Large intestine (tissue), 3 donors: ENCODE results near the gene KANSL1L. TPM values are rescaled to one million over a fixed set of nuclear protein-coding genes. Genes with fewer than 3 reads are reported as not detected.
A peak's percentile ranks its signal among the peaks of the same experiment; 100 is the strongest.

Experiments used
- DNase-seq, 2 donors: peaks; one replicate each; pipeline versions ENCODE4 v3.0.0 to v3.0.0-alpha.2; 2013
- H3K27ac ChIP-seq: one replicate; pipeline ENCODE4 v1.5.1; 2013; ENCODE audit warnings: low read length
- H3K27me3 ChIP-seq: 2 replicates; pipeline ENCODE4 v1.6.1; 2013; ENCODE audit warnings: low read length; ENCODE audit not compliant: control insufficient read depth, insufficient read depth
- H3K36me3 ChIP-seq: 2 replicates; pipeline ENCODE4 v1.6.1; 2013; ENCODE audit warnings: low read length; ENCODE audit not compliant: control insufficient read depth, insufficient read depth
- H3K4me1 ChIP-seq: one replicate; pipeline ENCODE4 v1.6.1; 2013; ENCODE audit warnings: low read length; ENCODE audit not compliant: control insufficient read depth, insufficient read depth
- H3K4me3 ChIP-seq: one replicate; pipeline ENCODE4 v1.5.1; 2013; ENCODE audit warnings: low read length
- H3K9me3 ChIP-seq: one replicate; pipeline ENCODE4 v1.6.1; 2013; ENCODE audit warnings: mild to moderate bottlenecking, low read depth, low read length, moderate library complexity; ENCODE audit not compliant: control insufficient read depth
- WGBS: methylation state at CpG from one replicate; pipeline ENCODE4 v1.1.5; 2013; ENCODE audit warnings: low lambda C conversion rate; ENCODE audit not compliant: insufficient coverage; 5-methylcytosine and 5-hydroxymethylcytosine counted together
- polyA plus RNA-seq: library from polyadenylated mRNA; unstranded; fragments of 120-200 nt; gene quantifications from one replicate; pipeline ENCODE4 v1.2.1, GENCODE V29; 2013

The KANSL1L gene
- polyA plus RNA-seq, 1 donor = 23.1 TPM

DNA sequence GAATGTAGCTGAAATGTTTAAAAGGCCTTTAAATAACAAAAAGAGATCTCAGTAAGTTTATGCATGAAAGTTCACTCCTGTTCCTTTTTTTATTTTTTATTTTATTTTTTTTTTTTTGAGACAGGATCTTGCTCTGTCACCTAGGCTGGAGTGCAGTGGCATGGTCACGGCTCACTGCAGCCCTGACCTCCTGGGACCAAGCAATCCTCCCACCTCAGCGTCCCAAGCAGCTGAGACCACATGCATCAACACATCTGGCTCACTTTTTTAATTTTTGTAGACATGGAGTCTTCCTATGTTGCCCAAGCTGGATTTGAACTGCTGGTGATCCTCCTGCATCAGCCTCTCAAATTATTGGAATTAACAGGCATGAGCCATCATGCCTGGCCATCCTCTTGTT lies 84.3 kb downstream of the KANSL1L start:
- no CpG with 5 or more reads among the region's 2 CpGs for WGBS

DNA sequence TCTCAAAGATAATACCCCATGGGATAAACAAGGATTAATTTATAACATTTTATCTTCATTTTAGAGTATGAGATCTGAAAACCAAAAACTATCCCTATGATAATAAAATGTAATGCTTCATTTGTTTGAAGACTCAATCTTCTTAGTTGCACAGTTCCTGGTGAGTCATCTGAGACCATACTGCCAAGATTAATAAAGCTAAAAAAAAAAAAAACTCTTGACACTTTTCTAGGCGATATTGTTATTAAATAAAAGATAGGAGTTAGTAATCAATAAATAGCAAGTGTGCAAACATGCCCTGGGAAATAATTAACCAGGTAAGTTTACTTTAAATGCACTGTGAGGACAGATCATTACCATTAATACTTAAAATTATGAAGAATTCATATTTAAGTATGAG lies 84.9 kb downstream of the KANSL1L start:
- Histone ChIP-seq H3K9me3 (no peaks in the 10 kb centered on the region), H3K4me3 (no peak overlapping the region), H3K36me3 (no peaks in the 10 kb centered on the region), H3K27me3 (no peaks in the 10 kb centered on the region), H3K4me1 (no peaks in the 10 kb centered on the region), H3K27ac (no peak overlapping the region)
- DNase-seq = no peak
- 0% methylated on average over 1 of the region's 1 CpG for WGBS

More for the DNA sequence above, 84.3 kb downstream of the KANSL1L start:
- H3K9me3 ChIP-seq = no peaks in the 10 kb centered on the region
- H3K36me3 ChIP-seq = no peaks in the 10 kb centered on the region
- no peaks in the 10 kb centered on the region for H3K4me1 ChIP-seq
- no peak overlapping the region for H3K4me3 ChIP-seq
- H3K27me3 ChIP-seq = no peaks in the 10 kb centered on the region
- no peak for DNase-seq
- no peak overlapping the region for H3K27ac ChIP-seq

DNA sequence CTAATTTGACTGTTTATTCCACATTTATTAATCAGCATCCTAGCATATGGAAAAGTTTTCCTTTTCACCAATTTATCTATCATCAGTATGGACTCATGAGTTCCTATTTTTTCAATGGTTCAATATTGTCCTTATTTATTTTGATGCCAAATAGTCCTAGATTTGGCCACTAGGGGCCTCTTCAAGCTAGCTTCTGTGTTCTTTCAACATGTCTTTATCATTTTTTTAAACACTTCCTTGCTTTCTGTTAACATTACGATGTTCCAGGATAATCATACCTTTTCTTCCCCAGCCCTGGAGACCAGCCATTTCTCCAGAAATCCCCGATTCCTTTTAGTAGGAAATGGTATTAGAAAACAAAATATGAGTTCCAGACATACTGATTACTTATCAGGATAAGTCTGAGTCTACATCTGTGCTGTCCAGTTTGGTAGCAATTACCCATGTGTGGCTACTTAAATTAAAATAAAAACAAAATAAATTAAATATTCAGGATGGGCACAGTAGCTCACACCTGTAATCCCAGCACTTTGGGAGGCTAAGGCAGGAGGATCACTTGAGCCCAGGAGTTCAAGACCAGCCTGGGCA lies 98.2 kb downstream of the KANSL1L start:
- no peaks in the 10 kb centered on the region for H3K27me3 ChIP-seq
- WGBS = 35% methylated on average over 2 of the region's 2 CpGs
- H3K9me3 ChIP-seq = no peaks in the 10 kb centered on the region
- no peak overlapping the region for H3K4me3 ChIP-seq
- H3K4me1 ChIP-seq = no peaks in the 10 kb centered on the region
- peak; percentile 2 to 29 for DNase-seq
- H3K36me3 ChIP-seq = no peaks in the 10 kb centered on the region
- H3K27ac ChIP-seq = no peak overlapping the region

DNA sequence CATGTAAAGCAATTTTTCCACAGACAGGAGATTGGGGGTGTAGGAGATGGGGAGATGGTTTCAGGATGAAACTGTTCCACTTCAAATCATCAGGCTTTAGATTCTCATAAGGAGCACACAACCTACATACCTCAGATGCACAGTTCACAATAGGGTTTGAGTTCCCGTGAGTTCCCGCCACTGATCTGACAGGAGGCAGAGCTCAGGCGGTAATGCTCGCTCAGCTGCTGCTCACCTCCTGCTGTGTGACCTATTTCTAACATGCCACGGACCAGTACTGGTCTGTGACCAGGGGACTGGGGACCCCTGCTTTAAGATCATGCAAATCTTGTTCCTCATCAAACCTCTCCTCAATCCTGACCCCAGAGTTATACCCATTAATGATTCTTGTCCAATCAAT lies 98.7 kb downstream of the KANSL1L start:
- Histone ChIP-seq H3K36me3 (no peaks in the 10 kb centered on the region), H3K4me1 (no peaks in the 10 kb centered on the region), H3K27ac (no peak overlapping the region), H3K27me3 (no peaks in the 10 kb centered on the region), H3K4me3 (no peak overlapping the region), H3K9me3 (no peaks in the 10 kb centered on the region)
- DNase-seq = no peak
- no CpG with 5 or more reads among the region's 5 CpGs for WGBS

DNA sequence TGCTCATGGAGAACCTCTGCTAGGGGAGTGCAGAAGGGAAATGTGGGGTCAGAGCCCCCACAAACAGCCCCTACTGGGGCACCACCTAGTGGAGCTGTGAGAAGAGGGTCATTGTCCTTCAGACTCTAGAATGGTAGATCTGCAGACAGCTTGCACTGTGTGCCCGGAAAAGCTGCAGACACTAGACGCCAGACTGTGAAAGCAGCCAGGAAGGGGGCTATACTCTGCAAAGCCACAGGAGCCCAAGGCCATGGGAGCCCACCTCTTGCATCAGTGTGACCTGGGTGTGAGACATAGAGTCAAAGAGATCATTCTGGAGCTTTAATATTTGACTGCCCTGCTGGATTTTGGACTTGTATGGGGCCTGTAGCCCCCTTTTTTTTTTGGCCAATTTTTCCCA lies 107.9 kb downstream of the KANSL1L start:
- H3K4me3 ChIP-seq = no peak overlapping the region
- H3K9me3 ChIP-seq = no peaks in the 10 kb centered on the region
- no peaks in the 10 kb centered on the region for H3K4me1 ChIP-seq
- H3K27me3 ChIP-seq = no peaks in the 10 kb centered on the region
- DNase-seq = no peak
- no peak overlapping the region for H3K27ac ChIP-seq
- peaks cover 3% of the 10 kb centered on the region for H3K36me3 ChIP-seq
- WGBS = no CpG with 5 or more reads among the region's 2 CpGs

DNA sequence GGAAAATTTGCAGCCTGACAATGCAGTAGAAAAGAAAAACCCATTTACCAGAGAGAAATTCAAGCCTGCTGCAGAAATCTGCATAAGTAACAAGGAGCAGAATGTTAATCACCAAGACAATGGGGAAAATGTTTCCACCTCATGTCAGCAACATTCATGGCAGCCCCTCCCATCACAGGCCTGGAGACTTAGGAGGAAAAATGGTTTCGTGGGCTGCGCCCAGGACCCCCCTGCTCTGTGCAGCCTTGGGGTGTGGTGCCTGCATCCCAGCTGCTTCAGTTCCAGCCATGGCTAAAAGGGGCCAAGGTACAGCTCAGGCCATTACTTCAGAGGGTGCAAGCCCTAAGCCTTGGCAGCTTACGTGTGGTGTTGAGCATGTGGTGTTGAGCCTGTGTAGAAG lies 115.4 kb downstream of the KANSL1L start:
- no CpG with 5 or more reads among the region's 3 CpGs for WGBS
- peaks cover 5% of the 10 kb centered on the region for H3K36me3 ChIP-seq

DNA sequence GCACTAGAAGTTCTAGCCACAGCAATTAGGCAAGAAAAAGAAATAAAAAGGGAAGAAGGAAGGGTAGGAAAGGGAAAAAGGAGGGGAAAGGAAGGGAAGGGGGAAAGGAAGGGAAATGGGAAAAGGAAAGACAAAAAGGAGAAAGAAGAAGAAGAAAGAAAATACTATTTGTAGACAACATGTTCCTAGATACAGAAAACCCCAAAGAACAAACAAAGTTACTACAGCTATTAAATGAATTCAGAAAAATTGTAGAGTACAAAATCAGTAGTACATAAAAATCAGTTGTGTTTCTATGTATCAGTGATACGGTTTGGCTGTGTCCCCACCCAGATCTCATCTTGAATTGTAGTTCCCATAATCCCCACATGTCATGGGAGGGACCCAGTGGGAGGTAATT lies 116.5 kb downstream of the KANSL1L start:
- Histone ChIP-seq H3K36me3 (peaks cover 5% of the 10 kb centered on the region), H3K4me1 (no peaks in the 10 kb centered on the region), H3K4me3 (no peak overlapping the region), H3K9me3 (peaks cover 6% of the 10 kb centered on the region), H3K27ac (no peak overlapping the region), H3K27me3 (no peaks in the 10 kb centered on the region)
- no peak for DNase-seq
- no CpG with 5 or more reads among the region's 1 CpG for WGBS

More for the DNA sequence above, 115.4 kb downstream of the KANSL1L start:
- no peaks in the 10 kb centered on the region for H3K27me3 ChIP-seq
- no peaks in the 10 kb centered on the region for H3K4me1 ChIP-seq
- no peak overlapping the region for H3K4me3 ChIP-seq
- no peak overlapping the region for H3K27ac ChIP-seq
- DNase-seq = no peak
- H3K9me3 ChIP-seq = peaks cover 6% of the 10 kb centered on the region

DNA sequence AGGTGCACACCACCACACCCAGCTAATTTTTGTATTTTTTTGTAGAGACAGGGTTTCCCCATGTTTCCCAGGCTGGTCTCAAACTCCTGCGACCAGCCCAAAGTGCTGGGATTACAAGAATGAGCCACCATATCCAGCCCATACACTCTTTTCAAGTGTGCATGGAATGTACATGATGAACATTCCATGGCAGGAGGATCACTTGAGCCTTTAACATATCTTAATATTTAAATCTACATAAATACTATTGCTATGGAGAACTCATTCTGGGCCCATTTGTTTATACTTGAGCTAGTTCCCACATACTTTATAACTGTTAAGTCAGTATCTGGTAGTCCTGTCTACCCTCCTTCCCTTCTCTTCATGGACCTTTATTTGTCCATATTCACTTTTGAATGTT lies 120.3 kb downstream of the KANSL1L start:
- no peak for DNase-seq
- H3K4me3 ChIP-seq = no peak overlapping the region
- H3K27ac ChIP-seq = no peak overlapping the region
- H3K36me3 ChIP-seq = peaks cover 8% of the 10 kb centered on the region
- WGBS = no CpG with 5 or more reads among the region's 1 CpG
- no peaks in the 10 kb centered on the region for H3K4me1 ChIP-seq
- H3K9me3 ChIP-seq = peaks cover 5% of the 10 kb centered on the region
- no peaks in the 10 kb centered on the region for H3K27me3 ChIP-seq

DNA sequence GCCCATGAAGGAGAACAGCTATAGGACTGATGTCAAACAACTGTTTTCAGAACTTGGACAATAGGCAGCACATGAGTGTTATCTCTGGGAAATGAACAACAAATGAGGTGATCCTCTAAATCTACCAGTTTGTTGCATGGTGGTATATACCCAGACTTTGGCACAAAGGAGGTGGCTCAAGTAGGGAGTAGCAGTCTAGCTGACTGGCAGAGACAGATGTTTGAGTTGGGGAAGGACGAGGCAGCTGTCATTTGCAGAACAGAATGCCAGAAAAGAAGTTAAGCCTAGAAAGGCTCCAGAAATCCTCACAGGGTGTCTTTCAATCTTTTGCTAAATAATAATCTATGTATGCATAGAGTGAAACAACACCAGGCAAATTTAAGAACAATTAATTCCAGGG lies 121.4 kb downstream of the KANSL1L start:
- Histone ChIP-seq H3K27me3 (no peaks in the 10 kb centered on the region), H3K9me3 (peaks cover 4% of the 10 kb centered on the region), H3K4me1 (no peaks in the 10 kb centered on the region), H3K4me3 (no peak overlapping the region), H3K36me3 (peaks cover 8% of the 10 kb centered on the region), H3K27ac (no peak overlapping the region)
- DNase-seq = no peak
- no CpG with 5 or more reads among the region's 1 CpG for WGBS

DNA sequence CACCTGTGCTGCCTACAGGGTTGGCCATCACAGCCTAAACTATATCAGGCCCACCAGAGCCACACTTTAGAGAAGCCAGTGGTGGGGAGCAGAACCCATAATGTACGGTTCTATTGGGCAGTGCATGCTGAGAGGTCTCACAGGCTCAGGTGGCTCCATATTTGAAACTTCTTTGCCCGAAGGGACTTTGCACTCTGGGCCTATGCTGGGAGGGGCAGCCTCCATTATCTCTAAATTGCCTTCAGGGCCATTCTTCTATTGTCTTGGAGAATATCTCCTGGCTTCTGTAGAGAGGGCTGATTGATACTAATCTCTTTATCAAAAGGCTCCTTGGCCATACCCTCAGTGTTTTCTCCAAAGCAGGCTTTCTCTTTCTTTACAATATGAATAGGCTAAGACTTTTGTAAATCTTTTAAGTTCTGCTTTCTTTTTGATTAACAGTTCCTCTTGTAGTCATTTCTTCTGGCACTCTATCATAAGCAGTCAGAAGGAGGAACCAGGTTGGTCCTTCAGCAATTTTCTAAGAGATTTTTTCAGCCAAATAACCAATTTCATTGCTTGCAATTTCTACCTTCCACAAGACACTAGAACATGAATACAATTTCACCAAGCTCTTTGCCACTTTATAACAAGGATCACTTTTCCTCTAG lies 124.2 kb downstream of the KANSL1L start:
- Histone ChIP-seq H3K4me1 (no peaks in the 10 kb centered on the region), H3K9me3 (no peaks in the 10 kb centered on the region), H3K36me3 (peaks cover 8% of the 10 kb centered on the region), H3K27ac (no peak overlapping the region), H3K4me3 (no peak overlapping the region), H3K27me3 (no peaks in the 10 kb centered on the region)
- no CpG with 5 or more reads among the region's 2 CpGs for WGBS
- DNase-seq = no peak

DNA sequence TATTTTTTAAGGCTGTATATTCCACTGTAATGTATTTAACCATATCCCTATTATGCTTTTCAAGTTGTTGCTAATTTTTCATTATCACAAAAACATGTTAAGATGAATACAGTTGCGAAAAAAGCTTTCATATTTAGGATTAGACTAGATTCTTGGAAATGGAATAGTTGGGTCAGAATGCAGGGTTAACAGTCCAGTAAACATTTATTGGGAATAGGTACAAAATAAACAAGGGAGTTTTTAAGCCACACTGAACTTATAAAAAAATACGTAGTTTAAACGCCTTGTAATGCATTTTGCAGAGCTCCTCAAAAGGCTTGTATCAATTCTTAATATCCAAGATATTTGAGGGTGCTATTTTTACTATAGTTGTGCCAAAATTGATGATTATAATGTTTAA lies 133.1 kb downstream of the KANSL1L start:
- H3K4me3 ChIP-seq = no peak overlapping the region
- no peaks in the 10 kb centered on the region for H3K4me1 ChIP-seq
- H3K9me3 ChIP-seq = no peaks in the 10 kb centered on the region
- H3K27me3 ChIP-seq = no peaks in the 10 kb centered on the region
- H3K27ac ChIP-seq = no peak overlapping the region
- no peak for DNase-seq
- 100% methylated on average over 3 of the region's 3 CpGs for WGBS
- H3K36me3 ChIP-seq = no peaks in the 10 kb centered on the region
